ENCODE measurements around the gene PNMA6F. TPM values are rescaled to one million over a fixed set of nuclear protein-coding genes. Genes with fewer than 3 reads are reported as not detected.

Gene PNMA6F
- not detected for total RNA-seq (2021; ENCODE audit: unreplicated experiment)
- polyA plus RNA-seq (2012) = not detected in 2 replicates
- not detected for Bru-seq, nascent RNA
- BruChase-seq, experiment 1, labeled RNA remaining after a 6-hour chase = not detected
- BruChase-seq, experiment 2, labeled RNA remaining after a 2-hour chase = not detected
- long read RNA-seq = 0 reads

DNA sequence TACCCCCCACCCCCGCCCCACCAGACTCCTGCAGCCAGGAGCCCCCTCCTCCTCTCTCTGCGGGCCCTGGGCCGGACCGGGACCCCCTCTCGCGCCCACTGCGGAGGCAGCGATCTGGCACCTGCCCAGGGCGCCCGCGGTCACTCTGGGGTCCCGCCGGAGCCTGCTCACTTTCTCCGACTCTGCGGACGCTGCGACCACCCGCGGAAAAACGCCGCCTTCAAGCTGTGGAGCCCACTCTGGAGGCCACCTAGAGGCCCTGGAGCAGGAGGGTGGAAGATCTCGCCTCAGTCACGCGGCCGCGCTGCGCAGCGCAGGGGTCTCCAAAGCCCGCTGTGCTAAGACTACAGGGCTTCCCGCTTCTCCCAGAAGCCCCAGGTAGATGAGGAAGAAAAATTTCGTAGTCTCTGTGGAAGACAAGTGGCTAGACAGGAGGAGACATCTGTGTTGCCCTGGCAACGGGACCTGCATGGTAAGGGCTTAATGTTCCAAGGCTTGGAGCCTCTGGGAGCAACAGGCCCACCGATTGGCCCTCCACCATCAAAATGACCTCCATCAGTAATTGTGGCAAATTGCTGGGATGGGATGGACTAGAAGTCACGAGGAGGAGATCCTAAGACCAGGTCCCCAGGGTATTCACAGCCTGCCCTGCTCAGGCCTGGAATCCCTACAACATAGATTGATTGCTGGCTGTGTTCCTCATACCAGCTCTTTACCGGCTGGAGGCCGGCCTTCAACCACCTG lies at the start of gene PNMA6F:
TSS of gene PNMA6F (minus strand) at position 387 of the 744 bp plus-strand sequence. CDS start 1,093 bp downstream, outside the sequence.
- no peaks in the 10 kb centered on the region for H3K9me3 ChIP-seq (ENCODE audit: control insufficient read depth in 1 of 2, insufficient read depth in 1 of 2, low read depth in 1 of 2, low read length in 2 of 2)
- H3K9ac ChIP-seq (ENCODE audit: low read length) = no peak within 1 kb of the TSS
- DNase-seq (ENCODE audit: low read depth, low spot score) (no peak), ATAC-seq (no peak)
- H4K20me1 ChIP-seq (ENCODE audit: insufficient read depth) = no peaks in the 10 kb centered on the region
- intact Hi-C loops (cut with micrococcal nuclease) = no loop called here
- RAD21 ChIA-PET (ENCODE audit: low non-redundant PET in 1 of 2, low total read pairs in 2 of 2, uncharacterized antibody in 2 of 2, unreplicated experiment in 2 of 2) = no interaction called here
- POLR2A ChIA-PET = no interaction called here
- H3K36me3 ChIP-seq (ENCODE audit: control insufficient read depth in 1 of 2, insufficient read depth in 2 of 2, low read length in 2 of 2) = no peaks in the 10 kb centered on the region
- H3K27ac ChIP-seq (ENCODE audit: low read depth, low read length) = no peak within 1 kb of the TSS
- CTCF ChIA-PET = no interaction called here
- no peak within 1 kb of the TSS for H3K4me3 ChIP-seq (replicated peaks in 1 of 2; ENCODE audit: low read depth in 1 of 2, low read length in 2 of 2)
- no TSS peak for BruUV-seq (replicated peaks)
- no peak within 1 kb of the TSS for H2AFZ ChIP-seq (ENCODE audit: low read depth, low read length, poor library complexity, severe bottlenecking)
- no peak for TF ChIP-seq EGR1 (IDR thresholded peaks at IDR 0.05; ENCODE audit: low read depth)
- TF ChIP-seq SRF (IDR thresholded peaks at IDR 0.05; ENCODE audit: low read depth) = no peak
- no peak for TF ChIP-seq MAX (IDR thresholded peaks at IDR 0.05)
- no peak for TF ChIP-seq ZNF274 (IDR thresholded peaks at IDR 0.05; ENCODE audit: low read depth, low read length)
- no peak for TF ChIP-seq ZBTB33 (IDR thresholded peaks at IDR 0.05; ENCODE audit: extremely low read depth, insufficient replicate concordance, low read length)
- no peak for TF ChIP-seq CBX3 (IDR thresholded peaks at IDR 0.05; ENCODE audit: low read depth)
- TF ChIP-seq EZH2phosphoT487 (IDR thresholded peaks at IDR 0.05; ENCODE audit: borderline replicate concordance) = no peak
- no peak for TF ChIP-seq ELF1 (IDR thresholded peaks at IDR 0.05; ENCODE audit: borderline replicate concordance, low read depth)
- TF ChIP-seq, protein P1, sequence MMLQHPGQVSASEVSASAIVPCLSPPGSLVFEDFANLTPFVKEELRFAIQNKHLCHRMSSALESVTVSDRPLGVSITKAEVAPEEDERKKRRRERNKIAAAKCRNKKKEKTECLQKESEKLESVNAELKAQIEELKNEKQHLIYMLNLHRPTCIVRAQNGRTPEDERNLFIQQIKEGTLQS (IDR thresholded peaks at IDR 0.05) = no peak
- TF ChIP-seq SP1 (IDR thresholded peaks at IDR 0.05; ENCODE audit: low read depth) = no peak
- TF ChIP-seq RAD21 (IDR thresholded peaks at IDR 0.05; ENCODE audit: low read depth) = no peak
- no peak for TF ChIP-seq SIN3A (IDR thresholded peaks at IDR 0.05; ENCODE audit: low read depth)
- TF ChIP-seq ZFX (IDR thresholded peaks at IDR 0.05) = no peak
- TF ChIP-seq YY1 (IDR thresholded peaks at IDR 0.05; ENCODE audit: extremely low read depth, insufficient replicate concordance, low read depth, low read length) = no peak
- TF ChIP-seq CEBPB (IDR thresholded peaks at IDR 0.05; ENCODE audit: low read depth) = no peak
- no peak for TF ChIP-seq POLR2A (IDR thresholded peaks at IDR 0.05; ENCODE audit: borderline replicate concordance, extremely low read depth, insufficient read depth, insufficient read length)
- no peaks in the 10 kb centered on the region for H3K9me2 ChIP-seq (ENCODE audit: insufficient read depth)
- no peaks in the 10 kb centered on the region for H3K27me3 ChIP-seq (ENCODE audit: insufficient read depth, low read length)
- H3K4me1 ChIP-seq (ENCODE audit: control insufficient read depth in 1 of 2, insufficient read depth in 2 of 2, low read length in 2 of 2) = no peaks in the 10 kb centered on the region
- H3K4me2 ChIP-seq (ENCODE audit: low read length) = no peak within 1 kb of the TSS
- H3K79me2 ChIP-seq (ENCODE audit: insufficient read depth, low read length) = no peaks in the 10 kb centered on the region

Data from HCT116 (cell line).